ENCODE data around the gene GRB14.

The GRB14 gene

GRCh38 chr2:164593959-164594358, 27.3 kb downstream of the GRB14 start:
- no peak for TF ChIP-seq CTCF (IDR thresholded peaks at IDR 0.05; ENCODE audit: low read depth, low read length)

GRCh38 chr2:164593541-164593940, 27.7 kb downstream of the GRB14 start:
- H3K4me1 ChIP-seq: no peaks in the 10 kb centered on the region
- no peak for TF ChIP-seq CTCF (IDR thresholded peaks at IDR 0.05; ENCODE audit: low read depth, low read length)

More at GRCh38 chr2:164593959-164594358, 27.3 kb downstream of the GRB14 start:
- H3K4me1 ChIP-seq: no peaks in the 10 kb centered on the region
- no peaks in the 10 kb centered on the region for H3K27me3 ChIP-seq
- H3K36me3 ChIP-seq: no peaks in the 10 kb centered on the region
- no peak overlapping the region for H3K4me3 ChIP-seq (ENCODE audit: low read depth, low read length)
- DNase-seq: no peak
- no peaks in the 10 kb centered on the region for H3K9me3 ChIP-seq

GRCh38 chr2:164589522-164589921, 31.8 kb downstream of the GRB14 start:
- no peak for TF ChIP-seq CTCF (IDR thresholded peaks at IDR 0.05; ENCODE audit: low read depth, low read length)
- Histone ChIP-seq H3K27me3 (no peaks in the 10 kb centered on the region), H3K9me3 (no peaks in the 10 kb centered on the region), H3K36me3 (no peaks in the 10 kb centered on the region), H3K4me3 (ENCODE audit: low read depth, low read length) (no peak overlapping the region), H3K4me1 (no peaks in the 10 kb centered on the region)
- DNase-seq: no peak

More at GRCh38 chr2:164593541-164593940, 27.7 kb downstream of the GRB14 start:
- Histone ChIP-seq H3K27me3 (no peaks in the 10 kb centered on the region), H3K36me3 (no peaks in the 10 kb centered on the region), H3K4me3 (ENCODE audit: low read depth, low read length) (no peak overlapping the region), H3K9me3 (no peaks in the 10 kb centered on the region)
- DNase-seq: no peak

GRCh38 chr2:164581050-164581449, 40.2 kb downstream of the GRB14 start:
- H3K36me3 ChIP-seq: no peaks in the 10 kb centered on the region
- H3K4me1 ChIP-seq: no peaks in the 10 kb centered on the region
- TF ChIP-seq CTCF (IDR thresholded peaks at IDR 0.05; ENCODE audit: low read depth, low read length): no peak
- no peak overlapping the region for H3K4me3 ChIP-seq (ENCODE audit: low read depth, low read length)
- no peaks in the 10 kb centered on the region for H3K9me3 ChIP-seq
- no peaks in the 10 kb centered on the region for H3K27me3 ChIP-seq
- DNase-seq: no peak

- DNase-seq: no peak
- H3K4me1 ChIP-seq: no peaks in the 10 kb centered on the region
- no peak overlapping the region for H3K4me3 ChIP-seq (ENCODE audit: low read depth, low read length)
- H3K27me3 ChIP-seq: no peaks in the 10 kb centered on the region
- no peak for TF ChIP-seq CTCF (IDR thresholded peaks at IDR 0.05; ENCODE audit: low read depth, low read length)
- no peaks in the 10 kb centered on the region for H3K9me3 ChIP-seq
- no peaks in the 10 kb centered on the region for H3K36me3 ChIP-seq
Measured at GRCh38 chr2:164574931-164575330, 46.4 kb downstream of the GRB14 start.

GRCh38 chr2:164570475-164570874, 50.8 kb downstream of the GRB14 start:
- no peak for DNase-seq
- Histone ChIP-seq H3K36me3 (no peaks in the 10 kb centered on the region), H3K4me1 (no peaks in the 10 kb centered on the region), H3K27me3 (no peaks in the 10 kb centered on the region), H3K4me3 (ENCODE audit: low read depth, low read length) (no peak overlapping the region), H3K9me3 (no peaks in the 10 kb centered on the region)
- no peak for TF ChIP-seq CTCF (IDR thresholded peaks at IDR 0.05; ENCODE audit: low read depth, low read length)

Data from BE2C (cell line).